SK-N-MC (cell line): ENCODE results near the gene CUL4A.
"Not testable (repeated sequence)": the region's sequence is repeated elsewhere in the genome, so short reads cannot be mapped to it uniquely, and the experiment has no call there.

Experiments used
- DNase-seq: peaks from one replicate; pipeline ENCODE4 v3.0.0-alpha.2; 2011; ENCODE audit warnings: low read depth, low spot score
- H3K27ac ChIP-seq: fragments of 200-600 bp; sonication (generic); 2 replicates; pipeline ENCODE4 v1.5.1; 2016; ENCODE audit warnings: mixed run types
- H3K36me3 ChIP-seq: fragments of 200-600 bp; sonication (generic); 2 replicates; pipeline ENCODE4 v1.6.1; 2017; ENCODE audit warnings: antibody characterized with exemption, low read length, mixed read lengths; ENCODE audit not compliant: insufficient read depth
- H3K4me3 ChIP-seq: fragments of 200-600 bp; sonication (generic); 2 replicates; pipeline ENCODE4 v1.5.1; 2016
- H3K9ac ChIP-seq: fragments of 200-600 bp; sonication (generic); 2 replicates; pipeline ENCODE4 v1.8.0; 2017; ENCODE audit warnings: mixed run types, mixed read lengths; ENCODE audit not compliant: insufficient read length
- H3K9me3 ChIP-seq: fragments of 200-600 bp; sonication (generic); 2 replicates; pipeline ENCODE4 v1.6.1; 2017; ENCODE audit warnings: low read depth, mild to moderate bottlenecking, antibody characterized with exemption, low read length, moderate library complexity, mixed read lengths
- EZH2 ChIP-seq: fragments of 200-600 bp; sonication (generic); IDR thresholded peaks from one replicate; pipeline ENCODE4 v1.6.1; 2017; ENCODE audit warnings: antibody characterized with exemption
- FOXP2 ChIP-seq: optimal IDR thresholded peaks from 2 replicates; pipeline ENCODE3; 2011; ENCODE audit warnings: mild to moderate bottlenecking, moderate library complexity; ENCODE audit not compliant: insufficient read depth; ENCODE audit errors: extremely low read length, control extremely low read depth
- POLR2AphosphoS5 ChIP-seq: IDR thresholded peaks from 2 replicates; pipeline ENCODE4 v1.6.1; 2012; ENCODE audit warnings: mild to moderate bottlenecking, low read depth, low read length, borderline replicate concordance

CUL4A gene

GRCh38 chr13:113309473-113309872 lies 100.1 kb downstream of the CUL4A start:
- Histone ChIP-seq H3K27ac (no peak overlapping the region), H3K9ac (no peak overlapping the region), H3K4me3 (no peak overlapping the region), H3K36me3 (peaks cover 25% of the 10 kb centered on the region; the same call in 1 of the 2 replicates), H3K9me3 (no peaks in the 10 kb centered on the region)
- no peak for DNase-seq
- TF ChIP-seq FOXP2 (no peak), POLR2AphosphoS5 (no peak), EZH2 (no peak)

- peaks cover 27% of the 10 kb centered on the region; the same call in 1 of the 2 replicates for H3K36me3 ChIP-seq
- not testable (repeated sequence) for DNase-seq
These were observed 104.7 kb downstream of the CUL4A start for GRCh38 chr13:113314112-113314511.

GRCh38 chr13:113314895-113315470 lies 105.6 kb downstream of the CUL4A start:
- H3K9me3 ChIP-seq, H3K27ac ChIP-seq, H3K4me3 ChIP-seq, H3K9ac ChIP-seq, DNase-seq: not testable (repeated sequence)
- peaks cover 23% of the 10 kb centered on the region; the same call in 1 of the 2 replicates for H3K36me3 ChIP-seq

More at GRCh38 chr13:113314112-113314511, 104.7 kb downstream of the CUL4A start:
- H3K27ac ChIP-seq, H3K4me3 ChIP-seq, H3K9ac ChIP-seq, H3K9me3 ChIP-seq: not testable (repeated sequence)

- Histone ChIP-seq H3K9ac (no peak overlapping the region), H3K36me3 (peaks cover 18% of the 10 kb centered on the region; the same call in 1 of the 2 replicates), H3K27ac (no peak overlapping the region), H3K9me3 (no peaks in the 10 kb centered on the region), H3K4me3 (no peak overlapping the region)
- no peak for TF ChIP-seq POLR2AphosphoS5
- no peak for TF ChIP-seq EZH2
- no peak for TF ChIP-seq FOXP2
- DNase-seq = no peak
These were observed 106.6 kb downstream of the CUL4A start for GRCh38 chr13:113315992-113316391.
